ENCODE results near the gene LOXHD1.

- TF ChIP-seq, protein P1, sequence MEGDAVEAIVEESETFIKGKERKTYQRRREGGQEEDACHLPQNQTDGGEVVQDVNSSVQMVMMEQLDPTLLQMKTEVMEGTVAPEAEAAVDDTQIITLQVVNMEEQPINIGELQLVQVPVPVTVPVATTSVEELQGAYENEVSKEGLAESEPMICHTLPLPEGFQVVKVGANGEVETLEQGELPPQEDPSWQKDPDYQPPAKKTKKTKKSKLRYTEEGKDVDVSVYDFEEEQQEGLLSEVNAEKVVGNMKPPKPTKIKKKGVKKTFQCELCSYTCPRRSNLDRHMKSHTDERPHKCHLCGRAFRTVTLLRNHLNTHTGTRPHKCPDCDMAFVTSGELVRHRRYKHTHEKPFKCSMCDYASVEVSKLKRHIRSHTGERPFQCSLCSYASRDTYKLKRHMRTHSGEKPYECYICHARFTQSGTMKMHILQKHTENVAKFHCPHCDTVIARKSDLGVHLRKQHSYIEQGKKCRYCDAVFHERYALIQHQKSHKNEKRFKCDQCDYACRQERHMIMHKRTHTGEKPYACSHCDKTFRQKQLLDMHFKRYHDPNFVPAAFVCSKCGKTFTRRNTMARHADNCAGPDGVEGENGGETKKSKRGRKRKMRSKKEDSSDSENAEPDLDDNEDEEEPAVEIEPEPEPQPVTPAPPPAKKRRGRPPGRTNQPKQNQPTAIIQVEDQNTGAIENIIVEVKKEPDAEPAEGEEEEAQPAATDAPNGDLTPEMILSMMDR (IDR thresholded peaks at IDR 0.05): no peak
- TF ChIP-seq POLR2A (IDR thresholded peaks at IDR 0.05) (no peak), POLR2AphosphoS5 (IDR thresholded peaks at IDR 0.05) (no peak)
Measured at GRCh38 chr18:46704189-46704588, 47.2 kb upstream of the LOXHD1 start.
